Cerebellar nuclear complex (tissue), 1 donor: Measurements from ENCODE around the gene SLC8A2.

Source experiments
- DNase-seq, 2 experiments: peaks; one replicate each; lab custom pipeline; 2025; lab: John Stamatoyannopoulos, UW

SLC8A2 gene

DNA sequence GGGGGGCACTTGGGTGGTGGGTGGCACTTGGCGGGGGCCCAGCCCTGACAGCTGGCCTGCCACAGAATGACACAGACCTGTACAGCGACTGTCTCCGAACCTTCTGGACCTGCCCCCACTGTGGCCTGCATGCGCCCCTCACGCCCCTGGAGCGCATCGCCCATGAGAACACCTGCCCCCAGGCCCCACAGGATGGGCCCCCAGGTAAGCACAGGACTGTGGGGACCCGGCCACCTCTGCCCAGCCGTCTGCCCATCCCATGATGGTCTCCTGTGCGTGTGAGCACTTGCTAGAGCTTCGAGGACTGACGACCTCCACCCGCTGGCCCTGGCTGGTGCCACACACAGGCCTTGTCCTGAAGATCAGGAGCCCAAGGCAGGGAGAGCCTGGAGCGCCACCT lies 90.6 kb downstream of the SLC8A2 start:
- no peak for DNase-seq

DNA sequence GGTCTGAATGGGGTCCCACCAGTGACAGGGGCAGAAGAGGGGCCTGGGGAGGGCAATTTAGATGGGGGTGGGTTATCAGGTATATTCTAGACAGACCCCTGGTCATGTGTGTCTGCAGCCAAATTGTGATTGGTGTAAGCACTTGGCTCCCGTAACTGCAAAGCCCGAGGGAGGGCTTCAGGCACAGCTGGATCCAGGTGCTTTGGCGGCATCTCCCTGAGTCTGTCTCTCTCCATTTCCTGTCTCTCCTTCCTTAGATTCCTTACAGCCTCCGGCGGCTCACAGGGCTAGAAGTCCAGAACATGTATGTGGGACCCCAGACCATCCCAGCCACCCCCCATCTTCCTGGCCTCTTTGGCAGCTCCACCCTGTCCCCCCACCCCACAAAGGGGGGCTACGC lies 91.1 kb downstream of the SLC8A2 start:
- DNase-seq: no peak

DNA sequence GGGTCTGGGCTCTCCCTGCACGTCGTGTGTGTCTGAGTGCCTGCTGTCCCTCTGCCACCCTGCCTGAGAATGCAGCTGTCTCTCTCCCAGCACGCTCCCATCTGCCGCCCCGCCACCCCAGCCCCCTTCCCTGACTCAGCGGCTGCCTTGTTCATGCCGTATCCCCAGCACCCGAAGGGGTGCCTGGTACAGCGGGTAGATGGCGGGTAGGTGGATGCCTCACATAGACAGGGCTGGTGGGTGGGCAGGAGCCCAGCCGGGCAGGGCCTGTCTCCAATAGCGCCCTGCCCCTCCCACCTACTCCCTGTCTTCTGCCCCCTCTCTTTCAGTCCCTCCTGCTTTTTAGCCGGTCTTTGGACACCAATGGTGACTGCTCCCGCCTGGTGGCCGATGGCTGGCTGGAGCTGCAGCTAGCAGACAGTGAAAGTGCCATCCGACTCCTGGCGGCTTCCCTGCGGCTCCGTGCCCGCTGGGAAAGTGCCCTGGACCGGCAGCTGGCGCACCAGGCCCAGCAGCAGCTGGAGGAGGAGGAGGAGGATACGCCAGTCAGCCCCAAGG lies 92.2 kb downstream of the SLC8A2 start:
- no peak for DNase-seq

DNA sequence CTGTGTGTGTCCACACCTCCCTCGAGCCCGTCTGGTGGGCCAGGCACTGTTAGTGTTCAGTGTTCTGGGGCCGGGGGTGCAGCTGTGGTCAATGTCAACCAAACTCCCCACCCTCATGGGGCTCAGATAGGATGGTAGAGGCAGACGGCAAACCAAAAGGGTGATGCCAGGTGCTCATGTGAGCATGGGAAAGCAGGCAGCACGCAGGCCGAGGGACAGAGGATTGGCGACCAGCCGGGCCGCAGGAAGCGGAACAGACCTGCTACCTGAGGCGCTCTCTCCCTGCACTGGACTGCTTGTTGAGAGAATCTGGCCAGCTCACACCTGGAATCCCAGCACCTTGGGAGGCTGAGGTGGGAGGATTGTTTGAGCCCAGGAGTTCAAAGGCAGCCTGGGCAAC lies 93.4 kb downstream of the SLC8A2 start:
- no peak for DNase-seq
